Adrenal gland (tissue), 12 donors: ENCODE data around the gene ZKSCAN5. TPM values are rescaled to one million over a fixed set of nuclear protein-coding genes. Genes with fewer than 3 reads are reported as not detected.
"Not testable (repeated sequence)": the region's sequence is repeated elsewhere in the genome, so short reads cannot be mapped to it uniquely, and the experiment has no call there.

Experiments used
- DNase-seq, 7 donors: peaks; one replicate each; pipeline ENCODE4 v3.0.0-alpha.2; 2019 to 2020
- H3K27ac ChIP-seq, 5 donors: fragments of 200-600 bp; sonication (generic) in 4 of 5; 1 replicate in 3 of 5; 2 replicates in 2 of 5; pipeline versions ENCODE4 v1.5.1 to v1.8.0; 2016 to 2020; ENCODE audit warnings: mild to moderate bottlenecking in 1 of 5
- H3K27me3 ChIP-seq: fragments of 200-600 bp; 2 replicates; pipeline ENCODE4 v1.8.0; 2021
- H3K36me3 ChIP-seq, 2 donors: fragments of 200-600 bp; replicated peaks in 1 of 2; 1 replicate in 1 of 2; 2 replicates in 1 of 2; pipeline versions ENCODE4 v1.5.1 to v1.8.0; 2018 to 2022
- H3K4me1 ChIP-seq, 2 donors: fragments of 200-600 bp; replicated peaks in 1 of 2; 1 replicate in 1 of 2; 2 replicates in 1 of 2; pipeline versions ENCODE4 v1.5.1 to v1.8.0; 2018 to 2021
- H3K4me3 ChIP-seq, 4 donors: fragments of 200-600 bp; sonication (generic) in 3 of 4; one replicate each; pipeline ENCODE4 v1.5.1; 2016 to 2018
- H3K9me3 ChIP-seq, 3 donors: fragments of 200-600 bp; sonication (generic) in 1 of 3; replicated peaks in 1 of 3; 1 replicate in 2 of 3; 2 replicates in 1 of 3; pipeline versions ENCODE4 v1.5.1 to v1.8.0; 2016 to 2021
- POLR2A ChIP-seq, 2 donors: fragments of 450-650 bp; IDR thresholded peaks; one replicate each; pipeline ENCODE4 v1.6.1; 2017; ENCODE audit warnings: antibody characterized with exemption in 2 of 2, mild to moderate bottlenecking in 2 of 2, moderate library complexity in 1 of 2
- WGBS, 4 donors: extraction: QIAGEN DNeasy Blood & Tissue Kit in 2 of 4; methylation state at CpG; one replicate each; pipeline versions ENCODE4 v1.1.5 to v1.1.7; 2013 to 2017; 5-methylcytosine and 5-hydroxymethylcytosine counted together
- intact Hi-C, 2 donors: fragments of 100-400 bp; cut with DNase I; formaldehyde crosslinking; loops; one replicate each; pipeline versions ENCODE4 v1.14.1 to v1.15.0; 2022 to 2023
- polyA plus RNA-seq, 3 donors: library from polyadenylated mRNA; stranded (reverse); fragments of 200-250 nt in 2 of 3; fragments of 350-450 nt in 1 of 3; fragmentation: Illumina TruSeq in 1 of 3; extraction: RNeasy Lipid Tissue Mini Kit (QIAGEN cat#74804) in 1 of 3; gene quantifications; one replicate each; pipeline ENCODE4 v1.2.3, GENCODE V29; 2013 to 2014
- total RNA-seq, 9 donors: library from RNA; depleted of rRNA in 4 of 9; stranded (reverse); fragments of >200 nt in 4 of 9; fragments of 120-200 nt in 1 of 9; fragmentation: NEBNext Ultra II Directional in 1 of 9; extraction: Animal tissue kit (Norgen Biotek cat#: 25700) in 1 of 9; gene quantifications; one replicate each; pipeline versions ENCODE4 v1.1.0 to v1.2.4, GENCODE V29; 2013 to 2023
- TF ChIP-seq, protein P1 (sequence below), 6 experiments: fragments of 450-650 bp in 4 of 6; fragments of 200-600 bp in 2 of 6; sonication (generic) in 1 of 6; IDR thresholded peaks; 1 replicate in 5 of 6; 2 replicates in 1 of 6; pipeline versions ENCODE4 v1.5.1 to v1.8.0; 2016 to 2021; ENCODE audit warnings: antibody characterized with exemption in 6 of 6, mild to moderate bottlenecking in 2 of 6, moderate library complexity in 1 of 6
- donor health status: healthy with polysubstance abuse.
- donor health status: Bipolar disorder and iron deficiency.
- donor health status: DM: yes; HTN: yes; CAD: no.
- donor health status: DM: no; HTN: no; CAD: no.
- donor health status: DM: no; HTN: no; CAD: no.
- donor health status: DM: yes; HTN: yes; CAD: no.

The ZKSCAN5 gene
- total and polyA plus RNA-seq, 12 donors: 4.5 to 18.5 (median 8.7) TPM

DNA sequence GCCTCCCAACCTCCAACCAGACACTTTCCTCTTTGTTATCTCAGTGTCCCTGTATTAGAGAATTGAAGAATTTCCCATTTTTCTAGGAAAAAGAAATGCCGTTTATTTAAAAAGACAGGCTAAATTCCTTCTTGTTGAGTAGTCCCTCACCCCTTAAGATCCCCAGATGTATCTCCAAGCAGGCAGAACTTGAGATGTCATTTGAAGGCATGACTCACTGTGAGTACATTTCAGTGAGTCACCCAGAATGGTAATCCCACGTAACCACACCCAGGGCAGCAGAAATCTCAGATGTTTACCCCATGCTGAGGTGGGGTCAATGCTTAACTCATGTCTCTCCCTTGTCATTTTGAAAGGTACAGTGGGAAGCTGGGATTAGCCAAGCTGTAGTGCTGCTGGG, 58.4 kb downstream of the ZKSCAN5 start:
- peak in 5 of 7 donors; percentile 35 to 54 (median 47) for DNase-seq
- Histone ChIP-seq H3K4me1 (peaks cover 24 to 41% of the 10 kb centered on the region in 2 donors), H3K4me3 (no peak overlapping the region), H3K27ac (peak overlapping the region; percentile 18 to 82 (median 70)), H3K9me3 (no peaks in the 10 kb centered on the region), H3K27me3 (no peaks in the 10 kb centered on the region), H3K36me3 (peaks cover 0 to 63% of the 10 kb centered on the region in 2 donors)
- WGBS, 4 donors: 28 to 38% (median 32%) methylated on average over 2 of the region's 2 CpGs
- TF ChIP-seq, protein P1, sequence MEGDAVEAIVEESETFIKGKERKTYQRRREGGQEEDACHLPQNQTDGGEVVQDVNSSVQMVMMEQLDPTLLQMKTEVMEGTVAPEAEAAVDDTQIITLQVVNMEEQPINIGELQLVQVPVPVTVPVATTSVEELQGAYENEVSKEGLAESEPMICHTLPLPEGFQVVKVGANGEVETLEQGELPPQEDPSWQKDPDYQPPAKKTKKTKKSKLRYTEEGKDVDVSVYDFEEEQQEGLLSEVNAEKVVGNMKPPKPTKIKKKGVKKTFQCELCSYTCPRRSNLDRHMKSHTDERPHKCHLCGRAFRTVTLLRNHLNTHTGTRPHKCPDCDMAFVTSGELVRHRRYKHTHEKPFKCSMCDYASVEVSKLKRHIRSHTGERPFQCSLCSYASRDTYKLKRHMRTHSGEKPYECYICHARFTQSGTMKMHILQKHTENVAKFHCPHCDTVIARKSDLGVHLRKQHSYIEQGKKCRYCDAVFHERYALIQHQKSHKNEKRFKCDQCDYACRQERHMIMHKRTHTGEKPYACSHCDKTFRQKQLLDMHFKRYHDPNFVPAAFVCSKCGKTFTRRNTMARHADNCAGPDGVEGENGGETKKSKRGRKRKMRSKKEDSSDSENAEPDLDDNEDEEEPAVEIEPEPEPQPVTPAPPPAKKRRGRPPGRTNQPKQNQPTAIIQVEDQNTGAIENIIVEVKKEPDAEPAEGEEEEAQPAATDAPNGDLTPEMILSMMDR (IDR thresholded peaks at IDR 0.05): no peak
- TF ChIP-seq POLR2A (IDR thresholded peaks at IDR 0.05): peak in 1 of 2 donors; percentile 26
- intact Hi-C loops: no loop called here

DNA sequence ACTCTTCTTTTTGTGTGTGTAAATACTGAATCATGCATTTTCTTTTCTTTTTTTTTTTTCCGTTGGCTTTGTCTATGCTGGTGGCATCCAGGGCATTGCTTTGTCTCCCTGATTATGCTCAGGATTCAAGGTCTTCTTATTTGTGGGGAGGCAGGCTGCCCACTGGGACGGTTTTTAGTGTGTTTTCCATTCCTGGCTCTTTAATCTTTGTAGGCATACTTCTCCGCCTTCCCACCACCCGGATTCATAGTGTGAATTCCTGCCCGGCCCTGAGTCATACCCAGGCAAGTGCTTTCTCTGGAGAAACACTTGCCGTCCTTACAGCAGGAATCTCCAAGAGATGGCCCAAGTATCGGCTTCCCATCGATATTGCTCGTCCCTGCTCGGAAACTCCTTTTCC, 59.2 kb downstream of the ZKSCAN5 start:
- Histone ChIP-seq H3K27ac (peak overlapping the region; percentile 18 to 82 (median 46)), H3K9me3 (no peaks in the 10 kb centered on the region), H3K4me1 (peaks cover 24 to 40% of the 10 kb centered on the region in 2 donors), H3K36me3 (peaks cover 0 to 69% of the 10 kb centered on the region in 2 donors), H3K4me3 (no peak overlapping the region), H3K27me3 (no peaks in the 10 kb centered on the region)
- 51 to 72% (median 61%) methylated on average over 10 of the region's 10 CpGs for WGBS, 4 donors
- TF ChIP-seq, protein P1 (IDR thresholded peaks at IDR 0.05): no peak
- no peak for TF ChIP-seq POLR2A (IDR thresholded peaks at IDR 0.05)
- peak; percentile 38 to 84 (median 80) for DNase-seq
- intact Hi-C loops: no loop called here

DNA sequence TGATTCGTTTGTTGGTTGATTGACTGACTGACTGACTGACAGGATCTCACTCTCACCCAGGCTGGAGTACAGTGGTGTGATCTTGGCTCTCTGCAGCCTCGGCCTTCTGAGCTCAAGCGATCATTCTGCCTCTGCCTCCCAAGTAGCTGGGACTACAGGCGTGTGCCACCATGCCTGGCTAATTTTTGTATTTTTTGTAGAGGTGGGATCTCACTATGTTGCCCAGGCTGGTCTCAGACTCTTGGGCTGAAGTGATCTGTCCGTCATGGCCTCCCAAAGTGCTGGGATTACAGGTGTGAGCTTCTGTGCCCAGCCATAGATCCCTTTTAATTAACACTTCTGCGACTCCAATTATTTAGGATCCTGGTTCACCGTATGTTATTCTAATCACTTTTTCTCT, 64.3 kb downstream of the ZKSCAN5 start:
- H3K27me3 ChIP-seq, H3K9me3 ChIP-seq, H3K27ac ChIP-seq, intact Hi-C loops, H3K4me3 ChIP-seq, H3K4me1 ChIP-seq, DNase-seq: not testable (repeated sequence)
- 96 to 99% (median 97%) methylated on average over 4 to 7 of the region's 7 CpGs for WGBS, 4 donors
- peaks cover 0 to 77% of the 10 kb centered on the region in 2 donors for H3K36me3 ChIP-seq

DNA sequence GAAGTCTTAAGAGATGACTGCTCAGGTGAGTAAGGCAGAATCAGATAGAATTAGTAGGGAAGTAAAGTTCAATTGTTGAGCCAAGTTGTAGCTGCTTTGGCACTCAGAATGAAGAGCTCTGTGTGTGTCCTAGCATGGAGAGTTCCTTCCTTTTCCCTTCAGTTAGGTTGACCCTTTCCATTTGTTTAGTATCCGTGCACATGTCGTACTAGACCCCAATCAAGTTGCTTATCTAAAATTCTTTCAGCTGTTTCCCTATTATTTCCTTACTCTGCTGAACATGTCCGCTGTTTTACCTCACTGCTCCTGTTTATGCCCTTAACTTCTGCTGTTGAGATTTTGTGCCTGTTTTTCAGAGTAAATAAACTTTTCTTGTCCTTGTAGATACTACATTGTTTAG, 67.3 kb downstream of the ZKSCAN5 start:
- H3K4me3 ChIP-seq: no peak overlapping the region
- H3K27me3 ChIP-seq: no peaks in the 10 kb centered on the region
- H3K4me1 ChIP-seq: no peaks in the 10 kb centered on the region
- TF ChIP-seq POLR2A (IDR thresholded peaks at IDR 0.05): no peak
- TF ChIP-seq, protein P1 (IDR thresholded peaks at IDR 0.05): no peak
- 93 to 97% (median 95%) methylated on average over 3 of the region's 3 CpGs for WGBS, 4 donors
- DNase-seq: no peak
- H3K36me3 ChIP-seq: peaks cover 0 to 49% of the 10 kb centered on the region in 2 donors
- H3K27ac ChIP-seq: no peak overlapping the region
- intact Hi-C loops: no loop called here
- H3K9me3 ChIP-seq: no peaks in the 10 kb centered on the region

DNA sequence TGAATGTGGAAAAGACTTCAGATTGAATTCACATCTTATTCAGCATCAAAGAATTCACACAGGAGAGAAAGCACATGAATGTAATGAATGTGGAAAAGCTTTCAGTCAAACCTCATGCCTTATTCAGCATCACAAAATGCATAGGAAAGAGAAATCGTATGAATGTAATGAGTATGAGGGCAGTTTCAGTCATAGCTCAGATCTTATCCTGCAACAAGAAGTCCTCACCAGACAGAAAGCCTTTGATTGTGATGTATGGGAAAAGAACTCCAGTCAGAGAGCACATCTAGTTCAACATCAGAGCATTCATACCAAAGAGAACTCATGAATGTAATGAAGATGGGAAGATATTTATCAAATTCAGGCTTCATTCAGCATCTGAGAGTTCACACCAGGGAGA, 68.8 kb downstream of the ZKSCAN5 start:
- Histone ChIP-seq H3K4me3 (no peak overlapping the region), H3K27me3 (no peaks in the 10 kb centered on the region), H3K9me3 (no peaks in the 10 kb centered on the region), H3K36me3 (peaks cover 0 to 44% of the 10 kb centered on the region in 2 donors), H3K4me1 (no peaks in the 10 kb centered on the region), H3K27ac (no peak overlapping the region)
- DNase-seq: no peak
- no peak for TF ChIP-seq POLR2A (IDR thresholded peaks at IDR 0.05)
- TF ChIP-seq, protein P1 (IDR thresholded peaks at IDR 0.05): no peak
- intact Hi-C loops: no loop called here
- WGBS, 4 donors: 90 to 100% (median 94%) methylated on average over 1 of the region's 1 CpG
